Hematopoietic multipotent progenitor cell treated with erythropoietin and hydrocortisone succinate and interleukin-3 and kit ligand, for 17 days (in vitro differentiated cells): ENCODE data around the gene RNASE7.
A peak's percentile ranks its signal among the peaks of the same experiment; 100 is the strongest.
"Not testable (repeated sequence)": the region's sequence is repeated elsewhere in the genome, so short reads cannot be mapped to it uniquely, and the experiment has no call there.

ENCODE experiments used
- DNase-seq: peaks from one replicate; pipeline ENCODE4 v3.0.0-alpha.2; 2015; ENCODE audit warnings: low spot score

Gene RNASE7

GRCh38 chr14:21041676-21042433 is at the start of gene RNASE7:
Gene RNASE7 (plus strand): TSS chr14:21042362. CDS start chr14:21042993, 631 bp downstream.
- no peak for DNase-seq

- DNase-seq, result no peak
Observed at GRCh38 chr14:20996521-20996920, 45.6 kb upstream of the RNASE7 start.

GRCh38 chr14:20997115-20997514 is 45.0 kb upstream of the RNASE7 start:
- no peak for DNase-seq

GRCh38 chr14:20997564-20997963 is 44.6 kb upstream of the RNASE7 start:
- no peak for DNase-seq

- DNase-seq, result no peak
Observed at GRCh38 chr14:20998139-20998538, 44.0 kb upstream of the RNASE7 start.

- DNase-seq, result no peak
Observed at GRCh38 chr14:20998674-20999366, 43.3 kb upstream of the RNASE7 start, which contains the start of gene SLC39A2. Gene SLC39A2 (plus strand): TSS chr14:20999293. CDS start chr14:20999447, 154 bp downstream.

GRCh38 chr14:20999591-20999990 is 42.6 kb upstream of the RNASE7 start:
- DNase-seq, result no peak

GRCh38 chr14:21001218-21001617 is 40.9 kb upstream of the RNASE7 start:
- no peak for DNase-seq

GRCh38 chr14:21003788-21004346 is 38.3 kb upstream of the RNASE7 start:
- DNase-seq, result no peak

GRCh38 chr14:21009721-21010120 is 32.4 kb upstream of the RNASE7 start:
- not testable (repeated sequence) for DNase-seq

- no peak for DNase-seq
Observed at GRCh38 chr14:21011136-21011535, 31.0 kb upstream of the RNASE7 start.

- peak; percentile 82 for DNase-seq
Observed at GRCh38 chr14:21014761-21015190, 27.4 kb upstream of the RNASE7 start.

GRCh38 chr14:21015312-21015711 is 26.9 kb upstream of the RNASE7 start:
- DNase-seq, result no peak

GRCh38 chr14:21016413-21017190 is 25.6 kb upstream of the RNASE7 start:
- DNase-seq, result no peak

GRCh38 chr14:21017528-21018245 is 24.5 kb upstream of the RNASE7 start:
- DNase-seq, result no peak

- no peak for DNase-seq
Observed at GRCh38 chr14:21018286-21018685, 23.9 kb upstream of the RNASE7 start.

GRCh38 chr14:21018781-21019180 is 23.4 kb upstream of the RNASE7 start:
- DNase-seq, result no peak

- no peak for DNase-seq
Observed at GRCh38 chr14:21019366-21019765, 22.8 kb upstream of the RNASE7 start.

GRCh38 chr14:21020977-21021545 is 21.1 kb upstream of the RNASE7 start:
- no peak for DNase-seq

- no peak for DNase-seq
Observed at GRCh38 chr14:21022686-21023085, 19.5 kb upstream of the RNASE7 start.

GRCh38 chr14:21023174-21023573 is 19.0 kb upstream of the RNASE7 start:
- no peak for DNase-seq
